Measurements from ENCODE around the gene SKOR2. TPM values are rescaled to one million over a fixed set of nuclear protein-coding genes. Genes with fewer than 3 reads are reported as not detected.

SKOR2 gene, protein sequence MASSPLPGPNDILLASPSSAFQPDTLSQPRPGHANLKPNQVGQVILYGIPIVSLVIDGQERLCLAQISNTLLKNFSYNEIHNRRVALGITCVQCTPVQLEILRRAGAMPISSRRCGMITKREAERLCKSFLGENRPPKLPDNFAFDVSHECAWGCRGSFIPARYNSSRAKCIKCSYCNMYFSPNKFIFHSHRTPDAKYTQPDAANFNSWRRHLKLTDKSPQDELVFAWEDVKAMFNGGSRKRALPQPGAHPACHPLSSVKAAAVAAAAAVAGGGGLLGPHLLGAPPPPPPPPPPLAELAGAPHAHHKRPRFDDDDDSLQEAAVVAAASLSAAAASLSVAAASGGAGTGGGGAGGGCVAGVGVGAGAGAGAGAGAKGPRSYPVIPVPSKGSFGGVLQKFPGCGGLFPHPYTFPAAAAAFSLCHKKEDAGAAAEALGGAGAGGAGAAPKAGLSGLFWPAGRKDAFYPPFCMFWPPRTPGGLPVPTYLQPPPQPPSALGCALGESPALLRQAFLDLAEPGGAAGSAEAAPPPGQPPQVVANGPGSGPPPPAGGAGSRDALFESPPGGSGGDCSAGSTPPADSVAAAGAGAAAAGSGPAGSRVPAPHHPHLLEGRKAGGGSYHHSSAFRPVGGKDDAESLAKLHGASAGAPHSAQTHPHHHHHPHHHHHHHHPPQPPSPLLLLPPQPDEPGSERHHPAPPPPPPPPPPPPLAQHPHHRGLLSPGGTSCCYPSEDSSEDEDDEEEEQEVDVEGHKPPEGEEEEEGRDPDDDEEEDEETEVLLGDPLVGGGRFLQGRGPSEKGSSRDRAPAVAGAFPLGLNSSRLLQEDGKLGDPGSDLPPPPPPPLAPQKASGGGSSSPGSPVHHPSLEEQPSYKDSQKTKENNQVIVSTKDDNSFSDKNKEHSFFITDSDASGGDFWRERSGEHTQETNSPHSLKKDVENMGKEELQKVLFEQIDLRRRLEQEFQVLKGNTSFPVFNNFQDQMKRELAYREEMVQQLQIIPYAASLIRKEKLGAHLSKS
- total RNA-seq (2021; ENCODE audit: unreplicated experiment) (not detected), Bru-seq, nascent RNA (not detected), BruChase-seq, experiment 1, labeled RNA remaining after a 6-hour chase (not detected), BruChase-seq, experiment 2, labeled RNA remaining after a 2-hour chase (not detected)
- polyA plus RNA-seq (2012): not detected in 2 replicates
- long read RNA-seq: 0 reads

DNA sequence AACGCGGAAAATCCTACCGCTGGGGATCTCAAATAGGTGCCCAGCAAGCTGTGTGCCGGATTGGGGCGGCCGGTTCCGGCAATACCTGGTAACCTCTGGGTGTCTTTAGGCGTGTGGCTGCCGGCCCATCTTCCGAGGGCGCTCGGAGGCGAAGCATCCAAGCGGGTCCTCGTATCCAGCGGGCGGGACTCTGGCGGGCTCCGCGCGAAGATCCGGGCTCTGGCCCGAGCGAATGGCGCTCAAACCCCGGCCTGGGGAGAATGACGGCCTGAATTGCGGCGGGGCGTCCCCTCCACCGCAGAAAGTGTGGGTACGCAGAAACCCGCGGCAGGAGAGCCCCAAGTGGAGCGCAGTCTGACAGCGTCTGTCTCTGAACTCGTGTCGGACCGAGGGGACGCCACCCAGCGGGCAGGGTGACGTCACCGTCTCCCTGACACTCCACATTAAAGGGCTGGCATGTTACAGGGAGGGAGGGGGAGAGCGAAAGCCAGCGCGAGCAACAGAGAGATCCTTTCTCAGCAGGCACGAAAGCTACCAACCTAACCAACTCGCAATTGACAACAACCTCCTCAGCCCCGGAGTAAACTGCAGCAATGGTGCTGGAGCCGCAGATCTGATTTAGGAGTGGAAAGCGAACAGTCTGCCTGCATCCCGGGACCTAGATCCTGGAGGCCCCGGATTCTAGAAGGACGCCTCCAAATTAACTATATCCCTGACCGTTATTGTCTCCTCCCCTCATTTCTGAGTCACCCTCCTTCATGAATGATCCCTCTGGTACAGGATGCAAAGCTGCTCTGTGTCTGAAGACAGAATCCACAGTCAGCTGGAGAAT, at the start of gene SKOR2:
SKOR2 (minus strand) TSS at position 372 of the 832 bp plus-strand sequence. CDS start 2,477 bp downstream, outside the sequence.
- DNase-seq (ENCODE audit: low read depth, low spot score): no peak
- no peak within 1 kb of the TSS for H3K4me3 ChIP-seq (replicated peaks in 1 of 2; ENCODE audit: low read depth in 1 of 2, low read length in 2 of 2)
- intact Hi-C loops (cut with micrococcal nuclease): no loop called here
- no peak within 1 kb of the TSS for H3K9ac ChIP-seq (ENCODE audit: low read length)
- H4K20me1 ChIP-seq (ENCODE audit: insufficient read depth): no peaks in the 10 kb centered on the region
- RAD21 ChIA-PET (ENCODE audit: low non-redundant PET in 1 of 2, low total read pairs in 2 of 2, uncharacterized antibody in 2 of 2, unreplicated experiment in 2 of 2): no interaction called here
- no peak for ATAC-seq
- no peak within 1 kb of the TSS for H3K27ac ChIP-seq (ENCODE audit: low read depth, low read length)
- no peak within 1 kb of the TSS for H2AFZ ChIP-seq (ENCODE audit: low read depth, low read length, poor library complexity, severe bottlenecking)
- H3K4me1 ChIP-seq (ENCODE audit: control insufficient read depth in 1 of 2, insufficient read depth in 2 of 2, low read length in 2 of 2): no peaks in the 10 kb centered on the region
- no peaks in the 10 kb centered on the region for H3K36me3 ChIP-seq (ENCODE audit: control insufficient read depth in 1 of 2, insufficient read depth in 2 of 2, low read length in 2 of 2)
- H3K4me2 ChIP-seq (ENCODE audit: low read length): no peak within 1 kb of the TSS
- POLR2A ChIA-PET: no interaction called here
- no peaks in the 10 kb centered on the region for H3K9me2 ChIP-seq (ENCODE audit: insufficient read depth)
- no peaks in the 10 kb centered on the region for H3K79me2 ChIP-seq (ENCODE audit: insufficient read depth, low read length)
- H3K9me3 ChIP-seq (ENCODE audit: control insufficient read depth in 1 of 2, insufficient read depth in 1 of 2, low read depth in 1 of 2, low read length in 2 of 2): no peaks in the 10 kb centered on the region
- peaks cover 36% of the 10 kb centered on the region for H3K27me3 ChIP-seq (ENCODE audit: insufficient read depth, low read length)
- CTCF ChIA-PET: no interaction called here
- BruUV-seq (replicated peaks): no TSS peak
- TF ChIP-seq, protein P1, sequence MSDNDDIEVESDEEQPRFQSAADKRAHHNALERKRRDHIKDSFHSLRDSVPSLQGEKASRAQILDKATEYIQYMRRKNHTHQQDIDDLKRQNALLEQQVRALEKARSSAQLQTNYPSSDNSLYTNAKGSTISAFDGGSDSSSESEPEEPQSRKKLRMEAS (IDR thresholded peaks at IDR 0.05): no peak
- TF ChIP-seq FOSL1 (IDR thresholded peaks at IDR 0.05; ENCODE audit: low read depth): no peak
- TF ChIP-seq EGR1 (IDR thresholded peaks at IDR 0.05; ENCODE audit: low read depth): no peak
- no peak for TF ChIP-seq SP1 (IDR thresholded peaks at IDR 0.05; ENCODE audit: low read depth)
- TF ChIP-seq, protein P2, sequence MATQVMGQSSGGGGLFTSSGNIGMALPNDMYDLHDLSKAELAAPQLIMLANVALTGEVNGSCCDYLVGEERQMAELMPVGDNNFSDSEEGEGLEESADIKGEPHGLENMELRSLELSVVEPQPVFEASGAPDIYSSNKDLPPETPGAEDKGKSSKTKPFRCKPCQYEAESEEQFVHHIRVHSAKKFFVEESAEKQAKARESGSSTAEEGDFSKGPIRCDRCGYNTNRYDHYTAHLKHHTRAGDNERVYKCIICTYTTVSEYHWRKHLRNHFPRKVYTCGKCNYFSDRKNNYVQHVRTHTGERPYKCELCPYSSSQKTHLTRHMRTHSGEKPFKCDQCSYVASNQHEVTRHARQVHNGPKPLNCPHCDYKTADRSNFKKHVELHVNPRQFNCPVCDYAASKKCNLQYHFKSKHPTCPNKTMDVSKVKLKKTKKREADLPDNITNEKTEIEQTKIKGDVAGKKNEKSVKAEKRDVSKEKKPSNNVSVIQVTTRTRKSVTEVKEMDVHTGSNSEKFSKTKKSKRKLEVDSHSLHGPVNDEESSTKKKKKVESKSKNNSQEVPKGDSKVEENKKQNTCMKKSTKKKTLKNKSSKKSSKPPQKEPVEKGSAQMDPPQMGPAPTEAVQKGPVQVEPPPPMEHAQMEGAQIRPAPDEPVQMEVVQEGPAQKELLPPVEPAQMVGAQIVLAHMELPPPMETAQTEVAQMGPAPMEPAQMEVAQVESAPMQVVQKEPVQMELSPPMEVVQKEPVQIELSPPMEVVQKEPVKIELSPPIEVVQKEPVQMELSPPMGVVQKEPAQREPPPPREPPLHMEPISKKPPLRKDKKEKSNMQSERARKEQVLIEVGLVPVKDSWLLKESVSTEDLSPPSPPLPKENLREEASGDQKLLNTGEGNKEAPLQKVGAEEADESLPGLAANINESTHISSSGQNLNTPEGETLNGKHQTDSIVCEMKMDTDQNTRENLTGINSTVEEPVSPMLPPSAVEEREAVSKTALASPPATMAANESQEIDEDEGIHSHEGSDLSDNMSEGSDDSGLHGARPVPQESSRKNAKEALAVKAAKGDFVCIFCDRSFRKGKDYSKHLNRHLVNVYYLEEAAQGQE (IDR thresholded peaks at IDR 0.05; ENCODE audit: low read depth): no peak
- no peak for TF ChIP-seq EZH2phosphoT487 (IDR thresholded peaks at IDR 0.05; ENCODE audit: borderline replicate concordance)
- no peak for TF ChIP-seq ELF1 (IDR thresholded peaks at IDR 0.05; ENCODE audit: borderline replicate concordance, low read depth)
- TF ChIP-seq POLR2A (IDR thresholded peaks at IDR 0.05; ENCODE audit: borderline replicate concordance, extremely low read depth, insufficient read depth, insufficient read length): no peak
- TF ChIP-seq EZH2 (IDR thresholded peaks at IDR 0.05): no peak
- TF ChIP-seq CEBPB (IDR thresholded peaks at IDR 0.05; ENCODE audit: low read depth): no peak
- TF ChIP-seq ZFX (IDR thresholded peaks at IDR 0.05): no peak
- no peak for TF ChIP-seq RAD21 (IDR thresholded peaks at IDR 0.05; ENCODE audit: low read depth)
- TF ChIP-seq SIN3A (IDR thresholded peaks at IDR 0.05; ENCODE audit: low read depth): no peak
- TF ChIP-seq YY1 (IDR thresholded peaks at IDR 0.05; ENCODE audit: extremely low read depth, insufficient replicate concordance, low read depth, low read length): no peak
- no peak for TF ChIP-seq POLR2AphosphoS5 (IDR thresholded peaks at IDR 0.05; ENCODE audit: low read depth, low read length)
- TF ChIP-seq, protein P3, sequence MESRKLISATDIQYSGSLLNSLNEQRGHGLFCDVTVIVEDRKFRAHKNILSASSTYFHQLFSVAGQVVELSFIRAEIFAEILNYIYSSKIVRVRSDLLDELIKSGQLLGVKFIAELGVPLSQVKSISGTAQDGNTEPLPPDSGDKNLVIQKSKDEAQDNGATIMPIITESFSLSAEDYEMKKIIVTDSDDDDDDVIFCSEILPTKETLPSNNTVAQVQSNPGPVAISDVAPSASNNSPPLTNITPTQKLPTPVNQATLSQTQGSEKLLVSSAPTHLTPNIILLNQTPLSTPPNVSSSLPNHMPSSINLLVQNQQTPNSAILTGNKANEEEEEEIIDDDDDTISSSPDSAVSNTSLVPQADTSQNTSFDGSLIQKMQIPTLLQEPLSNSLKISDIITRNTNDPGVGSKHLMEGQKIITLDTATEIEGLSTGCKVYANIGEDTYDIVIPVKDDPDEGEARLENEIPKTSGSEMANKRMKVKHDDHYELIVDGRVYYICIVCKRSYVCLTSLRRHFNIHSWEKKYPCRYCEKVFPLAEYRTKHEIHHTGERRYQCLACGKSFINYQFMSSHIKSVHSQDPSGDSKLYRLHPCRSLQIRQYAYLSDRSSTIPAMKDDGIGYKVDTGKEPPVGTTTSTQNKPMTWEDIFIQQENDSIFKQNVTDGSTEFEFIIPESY (IDR thresholded peaks at IDR 0.05; ENCODE audit: extremely low read depth, insufficient replicate concordance, low read length): no peak

Data from HCT116 (cell line).